A673 (cell line): ENCODE results near the gene PDCD7.
"Not testable (repeated sequence)": the region's sequence is repeated elsewhere in the genome, so short reads cannot be mapped to it uniquely, and the experiment has no call there.

Source experiments
- EZH2 ChIP-seq: fragments of 200-600 bp; sonication (generic); IDR thresholded peaks from 2 replicates; pipeline ENCODE4 v1.6.1; 2017; ENCODE audit warnings: borderline replicate concordance, low read depth, mild to moderate bottlenecking, mixed read lengths, antibody characterized with exemption, low read length; ENCODE audit not compliant: poor library complexity, severe bottlenecking
- TF ChIP-seq, protein P1 (sequence below): fragments of 300-800, 200-600 bp; sonication (generic); conservative IDR thresholded peaks from 2 replicates; pipeline ENCODE4 v1.5.1; 2017; ENCODE audit warnings: low read depth, mild to moderate bottlenecking, antibody characterized with exemption, low read length, moderate library complexity, mixed read lengths

DNA sequence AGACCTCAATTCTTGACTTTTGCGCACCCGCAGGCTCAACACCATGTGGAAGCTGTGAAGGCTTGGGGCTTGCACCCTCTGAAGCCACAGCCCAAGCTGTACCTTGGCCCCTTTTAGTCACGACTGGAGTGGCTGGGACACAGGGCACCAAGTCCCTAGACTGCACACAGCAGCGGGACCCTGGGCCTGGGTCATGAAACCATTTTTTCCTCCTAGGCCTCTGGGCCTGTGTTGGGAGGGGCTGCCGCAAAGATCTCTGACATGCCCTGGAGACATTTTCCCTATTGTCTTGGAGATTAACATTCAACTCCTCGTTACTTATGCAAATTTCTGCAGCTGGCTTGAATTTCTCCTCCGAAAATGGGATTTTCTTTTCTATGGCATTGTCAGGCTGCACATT, 3.5 kb upstream of the PDCD7 start:
- TF ChIP-seq, protein P1, sequence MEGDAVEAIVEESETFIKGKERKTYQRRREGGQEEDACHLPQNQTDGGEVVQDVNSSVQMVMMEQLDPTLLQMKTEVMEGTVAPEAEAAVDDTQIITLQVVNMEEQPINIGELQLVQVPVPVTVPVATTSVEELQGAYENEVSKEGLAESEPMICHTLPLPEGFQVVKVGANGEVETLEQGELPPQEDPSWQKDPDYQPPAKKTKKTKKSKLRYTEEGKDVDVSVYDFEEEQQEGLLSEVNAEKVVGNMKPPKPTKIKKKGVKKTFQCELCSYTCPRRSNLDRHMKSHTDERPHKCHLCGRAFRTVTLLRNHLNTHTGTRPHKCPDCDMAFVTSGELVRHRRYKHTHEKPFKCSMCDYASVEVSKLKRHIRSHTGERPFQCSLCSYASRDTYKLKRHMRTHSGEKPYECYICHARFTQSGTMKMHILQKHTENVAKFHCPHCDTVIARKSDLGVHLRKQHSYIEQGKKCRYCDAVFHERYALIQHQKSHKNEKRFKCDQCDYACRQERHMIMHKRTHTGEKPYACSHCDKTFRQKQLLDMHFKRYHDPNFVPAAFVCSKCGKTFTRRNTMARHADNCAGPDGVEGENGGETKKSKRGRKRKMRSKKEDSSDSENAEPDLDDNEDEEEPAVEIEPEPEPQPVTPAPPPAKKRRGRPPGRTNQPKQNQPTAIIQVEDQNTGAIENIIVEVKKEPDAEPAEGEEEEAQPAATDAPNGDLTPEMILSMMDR: not testable (repeated sequence)
- not testable (repeated sequence) for TF ChIP-seq EZH2
